K562 (cell line): ENCODE results near the gene SLC25A29. TPM values are rescaled to one million over a fixed set of nuclear protein-coding genes. Genes with fewer than 3 reads are reported as not detected.

ENCODE experiments used
- EGR1 ChIP-seq: fragments of 450-650 bp; conservative IDR thresholded peaks from 2 replicates; pipeline ENCODE4 v1.6.1; 2017; ENCODE audit warnings: mild to moderate bottlenecking
- EWSR1 ChIP-seq: fragments of 450-650 bp; IDR thresholded peaks from 2 replicates; pipeline ENCODE4 v1.6.1; 2018; ENCODE audit warnings: borderline replicate concordance, mild to moderate bottlenecking, low read depth, moderate library complexity; ENCODE audit not compliant: partially characterized antibody
- HMGN3 ChIP-seq: IDR thresholded peaks from 2 replicates; pipeline ENCODE4 v1.6.1; 2011; ENCODE audit warnings: borderline replicate concordance, low read depth, mild to moderate bottlenecking, mixed read lengths, low read length; ENCODE audit not compliant: insufficient read length; ENCODE audit errors: extremely low read depth
- PBX2 ChIP-seq, 2 experiments: IDR thresholded peaks in 1 of 2; conservative IDR thresholded peaks in 1 of 2; 2 replicates each; pipeline ENCODE4 v1.6.1; 2016; ENCODE audit warnings: low read depth in 2 of 2, mild to moderate bottlenecking in 1 of 2, missing compliant biosample characterization in 1 of 2, missing genetic modification characterization in 1 of 2, moderate library complexity in 1 of 2
- RREB1 ChIP-seq: fragments of 250-450 bp; sonication (Bioruptor Pico); IDR thresholded peaks from 2 replicates; pipeline ENCODE4 v1.4.0; 2020
- SMARCA4 ChIP-seq: fragments of 450-650 bp; IDR thresholded peaks from 2 replicates; pipeline ENCODE4 v1.6.1; 2016
- ZBTB9 ChIP-seq: fragments of 450-650 bp; formaldehyde crosslinking; IDR thresholded peaks from 2 replicates; pipeline ENCODE4 v1.4.0; 2020; ENCODE audit warnings: mild to moderate bottlenecking, moderate library complexity
- ZFP91 ChIP-seq: sonication (generic); formaldehyde crosslinking; IDR thresholded peaks from 2 replicates; pipeline ENCODE4 v1.8.0; 2022; ENCODE audit warnings: mild to moderate bottlenecking, missing genetic modification reagents
- ZNF121 ChIP-seq: sonication (generic); formaldehyde crosslinking; conservative IDR thresholded peaks from 2 replicates; pipeline ENCODE4 v1.8.0; 2022; ENCODE audit warnings: missing genetic modification reagents
- ZNF699 ChIP-seq: fragments of 250-450 bp; sonication (Bioruptor Pico); IDR thresholded peaks from 2 replicates; pipeline ENCODE4 v1.8.0; 2021; ENCODE audit warnings: mild to moderate bottlenecking, moderate library complexity; ENCODE audit not compliant: insufficient replicate concordance
- polyA plus RNA-seq, 8 experiments: library from polyadenylated mRNA; depleted of rRNA in 4 of 8; stranded (reverse) in 5 of 8; unstranded in 3 of 8; fragments of >200 nt; fragmentation: Nextera tagmentation in 2 of 8; fragmentation: Illumina TruSeq in 1 of 8; extraction: Ambion mirVana in 2 of 8; extraction: Trizol in 1 of 8; gene quantifications; 2 replicates each; pipeline versions ENCODE4 v1.2.1 to v1.2.3, GENCODE V29; 2011 to 2014; ENCODE audit warnings: inconsistent platforms in 1 of 8, missing spikeins in 1 of 8
- total RNA-seq, 7 experiments: library from RNA; depleted of rRNA in 6 of 7; stranded (reverse); fragments of >200 nt in 6 of 7; fragmentation: Illumina TruSeq in 2 of 7; extraction: Trizol in 2 of 7; gene quantifications; 2 replicates each; pipeline versions ENCODE4 v1.2.1 to v1.2.3, GENCODE V29; 2011 to 2021; ENCODE audit warnings: low replicate concordance in 1 of 7

Gene SLC25A29
- total and polyA plus RNA-seq, 9 of the 15 experiments (the other 6 are each of a cell fraction or from before 2014, with no cell fraction given): 0.07 to 17.5 (median 4.8) TPM

GRCh38 chr14:100333311-100333710 lies 27.1 kb upstream of the SLC25A29 start (continued):
- TF ChIP-seq PBX2 (CRISPR knock-in tag; IDR thresholded peaks at IDR 0.05; ENCODE audit: low read depth): no peak
- no peak for TF ChIP-seq PBX2 (tag; conservative IDR thresholded peaks at IDR 0.05; ENCODE audit: low read depth)
- TF ChIP-seq ZFP91: no peak
- no peak for TF ChIP-seq SMARCA4
- no peak for TF ChIP-seq RREB1 (CRISPR knock-in tag)
- TF ChIP-seq ZNF699 (CRISPR knock-in tag): no peak
- TF ChIP-seq ZBTB9 (CRISPR knock-in tag): no peak
- peak; percentile 47 for TF ChIP-seq HMGN3
- no peak for TF ChIP-seq EGR1
- no peak for TF ChIP-seq ZNF121 (CRISPR knock-in tag)
- TF ChIP-seq EWSR1: no peak
- TF ChIP-seq, all 486 proteins: peak for 6
